ENCODE results near the gene LMNA. TPM values are rescaled to one million over a fixed set of nuclear protein-coding genes. Genes with fewer than 3 reads are reported as not detected.
"Not testable (repeated sequence)": the region's sequence is repeated elsewhere in the genome, so short reads cannot be mapped to it uniquely, and the experiment has no call there.

LMNA gene
- total RNA-seq, 2 experiments from 2014 or later, result 6.5 to 14.3 TPM

- Histone ChIP-seq H3K27ac (ENCODE audit: low read depth, low read length, poor library complexity, severe bottlenecking) (no peak overlapping the region), H3K79me2 (ENCODE audit: insufficient read depth, low read depth, low read length) (no peaks in the 10 kb centered on the region)
- no TSS peak for BruUV-seq (replicated peaks)
Measured at GRCh38 chr1:156115514-156116374, 1.2 kb downstream of the LMNA start.

GRCh38 chr1:156116731-156117130, 2.2 kb downstream of the LMNA start:
- H3K4me3 ChIP-seq (ENCODE audit: low read depth, low read length, poor library complexity, severe bottlenecking); H3K27ac ChIP-seq (ENCODE audit: low read depth, low read length, poor library complexity, severe bottlenecking); DNase-seq (ENCODE audit: low spot score); H3K36me3 ChIP-seq (ENCODE audit: insufficient read depth, low read length); H3K9me3 ChIP-seq (ENCODE audit: low read length); H3K9me2 ChIP-seq (ENCODE audit: insufficient read depth, low read length); H3K79me2 ChIP-seq (ENCODE audit: insufficient read depth, low read depth, low read length); H3K4me2 ChIP-seq (ENCODE audit: low read length); H4K20me1 ChIP-seq (ENCODE audit: insufficient read depth, low read length); BruUV-seq (replicated peaks); H2AFZ ChIP-seq (ENCODE audit: low read length); intact Hi-C loops (cut with micrococcal nuclease; ENCODE audit: unreplicated experiment); CTCF ChIA-PET (ENCODE audit: unreplicated experiment); H3K4me1 ChIP-seq (ENCODE audit: insufficient read depth, low read length, poor library complexity, severe bottlenecking): not testable (repeated sequence)
- POLR2A ChIA-PET, result interaction anchor here (0.7 kb wide), 1 partner anchor 32 kb away, joined by 4 read pairs; no protein-coding TSS in a partner anchor

More at GRCh38 chr1:156115514-156116374, 1.2 kb downstream of the LMNA start:
- no peak for TF ChIP-seq CTCF (conservative IDR thresholded peaks at IDR 0.05; ENCODE audit: low read length)
- TF ChIP-seq EZH2phosphoT487 (IDR thresholded peaks at IDR 0.05; ENCODE audit: borderline replicate concordance, low read depth, low read length), result no peak
- Histone ChIP-seq H3K36me3 (ENCODE audit: insufficient read depth, low read length) (no peaks in the 10 kb centered on the region), H3K9me3 (ENCODE audit: low read length) (no peaks in the 10 kb centered on the region), H4K20me1 (ENCODE audit: insufficient read depth, low read length) (no peaks in the 10 kb centered on the region), H3K4me1 (ENCODE audit: insufficient read depth, low read length, poor library complexity, severe bottlenecking) (no peaks in the 10 kb centered on the region), H3K4me2 (ENCODE audit: low read length) (no peak overlapping the region; the same call in 1 of the 2 replicates), H3K9me2 (ENCODE audit: insufficient read depth, low read length) (no peaks in the 10 kb centered on the region), H3K4me3 (ENCODE audit: low read depth, low read length, poor library complexity, severe bottlenecking) (no peak overlapping the region), H2AFZ (ENCODE audit: low read length) (no peak overlapping the region)
- ChIA-PET CTCF (ENCODE audit: unreplicated experiment) (no interaction called here), POLR2A (no interaction called here)
- no peak for DNase-seq (ENCODE audit: low spot score)
- intact Hi-C loops (cut with micrococcal nuclease; ENCODE audit: unreplicated experiment), result no loop called here

GRCh38 chr1:156117414-156118176, 3.1 kb downstream of the LMNA start:
- Histone ChIP-seq H4K20me1 (ENCODE audit: insufficient read depth, low read length) (no peaks in the 10 kb centered on the region), H3K9me3 (ENCODE audit: low read length) (no peaks in the 10 kb centered on the region), H2AFZ (ENCODE audit: low read length) (no peak overlapping the region), H3K9me2 (ENCODE audit: insufficient read depth, low read length) (no peaks in the 10 kb centered on the region), H3K79me2 (ENCODE audit: insufficient read depth, low read depth, low read length) (no peaks in the 10 kb centered on the region), H3K4me3 (ENCODE audit: low read depth, low read length, poor library complexity, severe bottlenecking) (no peak overlapping the region), H3K36me3 (ENCODE audit: insufficient read depth, low read length) (no peaks in the 10 kb centered on the region), H3K4me2 (ENCODE audit: low read length) (no peak overlapping the region), H3K27ac (ENCODE audit: low read depth, low read length, poor library complexity, severe bottlenecking) (no peak overlapping the region), H3K4me1 (ENCODE audit: insufficient read depth, low read length, poor library complexity, severe bottlenecking) (no peaks in the 10 kb centered on the region)
- no peak for TF ChIP-seq EZH2phosphoT487 (IDR thresholded peaks at IDR 0.05; ENCODE audit: borderline replicate concordance, low read depth, low read length)
- TF ChIP-seq CTCF (conservative IDR thresholded peaks at IDR 0.05; ENCODE audit: low read length), result no peak
- CTCF ChIA-PET (ENCODE audit: unreplicated experiment), result no interaction called here
- DNase-seq (ENCODE audit: low spot score), result no peak
- no TSS peak for BruUV-seq (replicated peaks)
- intact Hi-C loops (cut with micrococcal nuclease; ENCODE audit: unreplicated experiment), result no loop called here
- POLR2A ChIA-PET, result interaction anchor here (0.7 kb wide), 2 partner anchors 33 to 259 kb away, joined by 3 to 4 read pairs; no protein-coding TSS in a partner anchor

All from OCI-LY7 (cell line).